Hepatocyte (in vitro differentiated cells): ENCODE data around the gene ITPK1. TPM values are rescaled to one million over a fixed set of nuclear protein-coding genes. Genes with fewer than 3 reads are reported as not detected.

Source experiments
- DNase-seq: peaks from one replicate; pipeline ENCODE4 v3.0.0-alpha.2; 2016; ENCODE audit warnings: low spot score
- H2AFZ ChIP-seq: fragments of 200-600 bp; sonication (generic); 2 replicates; pipeline ENCODE4 v1.6.0; 2016; ENCODE audit warnings: antibody characterized with exemption, mild to moderate bottlenecking
- H3K27ac ChIP-seq: fragments of 200-600 bp; sonication (generic); 2 replicates; pipeline ENCODE4 v1.5.1; 2016; ENCODE audit warnings: mild to moderate bottlenecking
- H3K27me3 ChIP-seq: fragments of 200-600 bp; sonication (generic); 2 replicates; pipeline ENCODE4 v1.6.1; 2016
- H3K36me3 ChIP-seq: fragments of 200-600 bp; sonication (generic); replicated peaks from 2 replicates; pipeline ENCODE4 v1.5.1; 2016; ENCODE audit warnings: low read depth; ENCODE audit not compliant: insufficient read depth
- H3K4me1 ChIP-seq: fragments of 200-600 bp; sonication (generic); 2 replicates; pipeline ENCODE4 v1.5.1; 2016; ENCODE audit warnings: mild to moderate bottlenecking, moderate library complexity; ENCODE audit not compliant: insufficient read depth
- H3K4me2 ChIP-seq: fragments of 200-600 bp; sonication (generic); 2 replicates; pipeline ENCODE4 v1.6.0; 2016
- H3K4me3 ChIP-seq: fragments of 200-600 bp; sonication (generic); 2 replicates; pipeline ENCODE4 v1.5.1; 2016; ENCODE audit warnings: mild to moderate bottlenecking
- H3K79me2 ChIP-seq: fragments of 200-600 bp; sonication (generic); 2 replicates; pipeline ENCODE4 v1.6.0; 2017; ENCODE audit warnings: mild to moderate bottlenecking
- H3K9me2 ChIP-seq: fragments of 200-600 bp; sonication (generic); replicated peaks from 2 replicates; pipeline ENCODE4 v1.6.0; 2017; ENCODE audit warnings: mild to moderate bottlenecking; ENCODE audit not compliant: insufficient read depth
- H3K9me3 ChIP-seq: fragments of 200-600 bp; sonication (generic); 2 replicates; pipeline ENCODE4 v1.5.1; 2016; ENCODE audit warnings: low read depth, mild to moderate bottlenecking
- H4K20me1 ChIP-seq: fragments of 200-600 bp; sonication (generic); 2 replicates; pipeline ENCODE4 v1.6.0; 2016; ENCODE audit warnings: mild to moderate bottlenecking; ENCODE audit not compliant: insufficient read depth, poor library complexity, severe bottlenecking
- EZH2 ChIP-seq: fragments of 200-600 bp; sonication (generic); IDR thresholded peaks from 2 replicates; pipeline ENCODE4 v1.6.1; 2016; ENCODE audit warnings: antibody characterized with exemption, mild to moderate bottlenecking, borderline replicate concordance
- EZH2phosphoT487 ChIP-seq: fragments of 200-600 bp; sonication (generic); IDR thresholded peaks from one replicate; pipeline ENCODE4 v1.6.1; 2018; ENCODE audit warnings: antibody characterized with exemption, mild to moderate bottlenecking, low read depth, moderate library complexity; ENCODE audit not compliant: unreplicated experiment, severe bottlenecking
- WGBS: methylation state at CpG from one replicate; pipeline ENCODE4 v1.1.6; 2016; ENCODE audit warnings: low lambda C conversion rate; ENCODE audit errors: missing lambda C conversion rate; 5-methylcytosine and 5-hydroxymethylcytosine counted together
- polyA plus RNA-seq: library from polyadenylated mRNA; unstranded; fragments of >200 nt; fragmentation: Nextera tagmentation; extraction: Ambion mirVana; gene quantifications from 2 replicates; pipeline ENCODE4 v1.2.1, GENCODE V29; 2016
- total RNA-seq: library from RNA; depleted of rRNA; stranded (reverse); fragments of >200 nt; gene quantifications from 2 replicates; pipeline ENCODE4 v1.2.3, GENCODE V29; 2014
- TF ChIP-seq, protein P1 (sequence below): fragments of 200-600 bp; sonication (generic); IDR thresholded peaks from 2 replicates; pipeline ENCODE4 v1.5.1; 2016; ENCODE audit warnings: antibody characterized with exemption, mild to moderate bottlenecking; ENCODE audit not compliant: poor library complexity

ITPK1 gene
- total and polyA plus RNA-seq, 2 experiments from 2014 or later = 49.8 to 66.7 TPM

DNA sequence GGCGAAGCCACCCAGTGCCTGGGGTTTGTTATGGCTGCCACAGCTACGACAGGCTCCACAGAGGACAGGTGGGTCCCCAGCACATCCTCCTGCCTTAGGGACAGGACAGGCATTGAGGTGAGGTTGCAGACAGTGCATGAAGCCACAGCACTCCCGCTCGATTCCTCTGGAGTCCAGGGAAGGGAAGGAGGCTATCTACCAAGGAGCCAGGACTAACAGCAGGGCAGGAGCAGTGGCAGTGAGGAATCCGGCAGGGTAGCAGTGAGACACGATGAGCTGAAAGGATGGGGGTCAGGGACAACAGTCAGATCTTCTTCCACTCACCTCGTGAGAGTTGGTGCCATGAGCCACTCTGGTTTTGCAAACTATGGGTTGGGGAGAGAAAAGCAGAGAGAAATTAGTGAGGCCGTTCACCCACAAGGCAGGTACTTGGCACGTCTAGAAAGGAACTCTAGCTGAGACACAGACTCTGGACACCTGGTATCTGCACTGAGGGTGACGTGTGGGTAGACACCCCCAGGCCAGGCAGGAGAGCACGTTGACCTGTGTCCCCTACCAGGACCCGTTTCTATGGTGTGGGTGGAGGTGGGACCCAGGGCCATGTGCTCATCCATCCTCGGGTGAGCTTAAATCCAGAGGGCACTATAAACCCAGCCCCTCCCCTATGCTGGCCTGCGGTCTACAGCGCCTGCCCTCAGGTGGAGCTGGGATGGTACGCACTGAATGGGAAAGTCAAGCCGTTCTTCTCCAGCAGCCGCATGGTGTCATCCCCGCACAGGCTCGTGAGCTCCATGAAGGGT lies 153.5 kb downstream of the ITPK1 start:
- H3K79me2 ChIP-seq = peaks cover 22% of the 10 kb centered on the region
- H3K4me3 ChIP-seq = no peak overlapping the region
- TF ChIP-seq, protein P1, sequence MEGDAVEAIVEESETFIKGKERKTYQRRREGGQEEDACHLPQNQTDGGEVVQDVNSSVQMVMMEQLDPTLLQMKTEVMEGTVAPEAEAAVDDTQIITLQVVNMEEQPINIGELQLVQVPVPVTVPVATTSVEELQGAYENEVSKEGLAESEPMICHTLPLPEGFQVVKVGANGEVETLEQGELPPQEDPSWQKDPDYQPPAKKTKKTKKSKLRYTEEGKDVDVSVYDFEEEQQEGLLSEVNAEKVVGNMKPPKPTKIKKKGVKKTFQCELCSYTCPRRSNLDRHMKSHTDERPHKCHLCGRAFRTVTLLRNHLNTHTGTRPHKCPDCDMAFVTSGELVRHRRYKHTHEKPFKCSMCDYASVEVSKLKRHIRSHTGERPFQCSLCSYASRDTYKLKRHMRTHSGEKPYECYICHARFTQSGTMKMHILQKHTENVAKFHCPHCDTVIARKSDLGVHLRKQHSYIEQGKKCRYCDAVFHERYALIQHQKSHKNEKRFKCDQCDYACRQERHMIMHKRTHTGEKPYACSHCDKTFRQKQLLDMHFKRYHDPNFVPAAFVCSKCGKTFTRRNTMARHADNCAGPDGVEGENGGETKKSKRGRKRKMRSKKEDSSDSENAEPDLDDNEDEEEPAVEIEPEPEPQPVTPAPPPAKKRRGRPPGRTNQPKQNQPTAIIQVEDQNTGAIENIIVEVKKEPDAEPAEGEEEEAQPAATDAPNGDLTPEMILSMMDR = no peak
- TF ChIP-seq EZH2 = no peak
- no peak for TF ChIP-seq EZH2phosphoT487
- H3K4me1 ChIP-seq = peaks cover 27% of the 10 kb centered on the region
- H3K4me2 ChIP-seq = no peak overlapping the region
- H3K9me2 ChIP-seq = no peaks in the 10 kb centered on the region
- no peak overlapping the region for H2AFZ ChIP-seq
- no peaks in the 10 kb centered on the region for H3K27me3 ChIP-seq
- H4K20me1 ChIP-seq = no peaks in the 10 kb centered on the region
- 93% methylated on average over 19 of the region's 20 CpGs for WGBS
- DNase-seq = no peak
- H3K36me3 ChIP-seq = no peaks in the 10 kb centered on the region
- no peak overlapping the region for H3K27ac ChIP-seq
- no peaks in the 10 kb centered on the region for H3K9me3 ChIP-seq

DNA sequence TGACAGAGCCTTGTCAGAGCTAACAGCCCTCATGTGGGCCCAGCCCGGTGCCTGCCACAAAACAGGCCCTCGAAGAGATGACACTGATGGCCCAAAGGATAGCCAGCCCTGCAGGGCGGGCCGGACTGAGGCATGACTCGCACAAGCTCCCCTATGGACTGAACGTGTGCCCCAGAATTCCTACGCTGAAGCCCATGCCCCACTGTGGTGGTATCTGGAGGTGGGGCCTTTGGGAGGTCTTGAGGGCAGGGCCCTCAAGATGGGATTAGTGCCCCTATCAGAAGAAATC lies 154.2 kb downstream of the ITPK1 start:
- Histone ChIP-seq H3K79me2 (peaks cover 16% of the 10 kb centered on the region), H4K20me1 (no peaks in the 10 kb centered on the region), H3K27me3 (no peaks in the 10 kb centered on the region), H3K36me3 (no peaks in the 10 kb centered on the region), H3K9me2 (no peaks in the 10 kb centered on the region), H2AFZ (no peak overlapping the region), H3K4me3 (no peak overlapping the region), H3K27ac (no peak overlapping the region), H3K4me1 (peaks cover 27% of the 10 kb centered on the region), H3K9me3 (no peaks in the 10 kb centered on the region), H3K4me2 (no peak overlapping the region)
- WGBS = 94% methylated on average over 7 of the region's 7 CpGs
- no peak for DNase-seq
- TF ChIP-seq, protein P1 = no peak
- TF ChIP-seq EZH2phosphoT487 = no peak
- TF ChIP-seq EZH2 = no peak

DNA sequence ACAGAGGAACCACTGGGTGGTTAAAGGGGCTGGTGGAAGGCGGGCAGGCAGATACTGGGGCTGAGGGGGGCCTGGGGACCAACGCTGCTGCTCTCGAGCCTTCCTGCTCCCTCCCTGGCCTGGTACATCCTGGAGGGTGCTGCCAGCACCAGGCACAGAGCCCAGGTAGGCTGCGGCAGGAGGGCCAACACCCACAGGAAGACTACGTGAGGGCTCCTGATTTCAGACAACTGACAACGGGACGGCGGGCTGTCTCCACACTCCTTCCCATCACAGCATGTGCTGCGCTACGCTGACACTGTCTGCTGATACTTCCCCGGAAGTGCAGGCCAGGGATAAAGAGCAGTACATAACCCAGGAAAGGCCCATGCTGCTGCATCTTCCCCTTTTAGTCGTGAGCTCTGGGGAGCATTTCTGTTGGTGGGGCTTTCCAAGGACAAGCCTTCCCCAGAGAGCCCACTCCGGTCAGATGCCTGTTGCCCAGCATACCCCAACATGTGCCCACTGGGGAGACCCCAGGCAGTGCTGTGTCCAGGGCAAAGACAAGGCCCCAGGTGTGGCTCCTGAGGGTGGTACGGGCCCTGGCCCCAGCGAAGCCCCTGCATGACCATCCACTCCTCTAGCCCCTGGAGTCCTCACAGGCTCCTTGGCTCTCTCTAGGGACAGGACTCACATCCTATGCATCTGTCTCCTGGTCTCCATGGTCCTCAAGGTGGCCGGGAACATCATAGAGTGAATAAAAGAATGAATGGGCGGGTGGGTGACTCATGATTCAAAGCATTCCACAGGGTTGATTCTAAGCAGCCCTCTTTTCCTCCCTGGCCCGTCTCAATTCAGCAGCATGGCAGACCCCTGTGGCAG lies 154.8 kb downstream of the ITPK1 start:
- peaks cover 11% of the 10 kb centered on the region for H3K79me2 ChIP-seq
- peaks cover 27% of the 10 kb centered on the region for H3K4me1 ChIP-seq
- H4K20me1 ChIP-seq = no peaks in the 10 kb centered on the region
- no peaks in the 10 kb centered on the region for H3K9me3 ChIP-seq
- H3K27me3 ChIP-seq = no peaks in the 10 kb centered on the region
- TF ChIP-seq EZH2 = no peak
- no peak for TF ChIP-seq EZH2phosphoT487
- TF ChIP-seq, protein P1 = no peak
- no peaks in the 10 kb centered on the region for H3K36me3 ChIP-seq
- no peak overlapping the region for H3K27ac ChIP-seq
- H2AFZ ChIP-seq = no peak overlapping the region
- H3K9me2 ChIP-seq = no peaks in the 10 kb centered on the region
- H3K4me3 ChIP-seq = no peak overlapping the region
- no peak overlapping the region for H3K4me2 ChIP-seq
- 91% methylated on average over 18 of the region's 18 CpGs for WGBS
- DNase-seq = no peak
